ENCODE measurements around the gene USP22. TPM values are rescaled to one million over a fixed set of nuclear protein-coding genes. Genes with fewer than 3 reads are reported as not detected.

Gene USP22
- total and polyA plus RNA-seq, 8 donors = 28.1 to 394 (median 161) TPM

GRCh38 chr17:20997711-20998570 lies 44.9 kb downstream of the USP22 start:
- WGBS, 5 donors = 69 to 84% (median 79%) methylated on average over 12 to 22 of the region's 22 CpGs
- Histone ChIP-seq H3K4me3 (no peak overlapping the region), H3K36me3 (peaks cover 18 to 45% (median 40%) of the 10 kb centered on the region in 4 donors), H3K9me3 (no peaks in the 10 kb centered on the region), H3K27ac (no peak overlapping the region), H3K4me1 (peaks cover 29 to 70% (median 48%) of the 10 kb centered on the region in 4 donors), H3K27me3 (no peaks in the 10 kb centered on the region)
- DNase-seq = no peak
- intact Hi-C loops (cut with DNase I; ENCODE audit: low total_unique reads) = no loop called here
- TF ChIP-seq POLR2A (IDR thresholded peaks at IDR 0.05) (no peak), EP300 (IDR thresholded peaks at IDR 0.05) (no peak), POLR2AphosphoS5 (IDR thresholded peaks at IDR 0.05) (no peak)
- TF ChIP-seq, protein P1, sequence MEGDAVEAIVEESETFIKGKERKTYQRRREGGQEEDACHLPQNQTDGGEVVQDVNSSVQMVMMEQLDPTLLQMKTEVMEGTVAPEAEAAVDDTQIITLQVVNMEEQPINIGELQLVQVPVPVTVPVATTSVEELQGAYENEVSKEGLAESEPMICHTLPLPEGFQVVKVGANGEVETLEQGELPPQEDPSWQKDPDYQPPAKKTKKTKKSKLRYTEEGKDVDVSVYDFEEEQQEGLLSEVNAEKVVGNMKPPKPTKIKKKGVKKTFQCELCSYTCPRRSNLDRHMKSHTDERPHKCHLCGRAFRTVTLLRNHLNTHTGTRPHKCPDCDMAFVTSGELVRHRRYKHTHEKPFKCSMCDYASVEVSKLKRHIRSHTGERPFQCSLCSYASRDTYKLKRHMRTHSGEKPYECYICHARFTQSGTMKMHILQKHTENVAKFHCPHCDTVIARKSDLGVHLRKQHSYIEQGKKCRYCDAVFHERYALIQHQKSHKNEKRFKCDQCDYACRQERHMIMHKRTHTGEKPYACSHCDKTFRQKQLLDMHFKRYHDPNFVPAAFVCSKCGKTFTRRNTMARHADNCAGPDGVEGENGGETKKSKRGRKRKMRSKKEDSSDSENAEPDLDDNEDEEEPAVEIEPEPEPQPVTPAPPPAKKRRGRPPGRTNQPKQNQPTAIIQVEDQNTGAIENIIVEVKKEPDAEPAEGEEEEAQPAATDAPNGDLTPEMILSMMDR (IDR thresholded peaks at IDR 0.05) = no peak

- Histone ChIP-seq H3K36me3 (peaks cover 9 to 35% (median 30%) of the 10 kb centered on the region in 4 donors), H3K27me3 (no peaks in the 10 kb centered on the region), H3K4me3 (no peak overlapping the region), H3K9me3 (no peaks in the 10 kb centered on the region), H3K4me1 (peaks cover 24 to 67% (median 49%) of the 10 kb centered on the region in 4 donors), H3K27ac (no peak overlapping the region)
- WGBS, 5 donors = 65 to 81% (median 71%) methylated on average over 8 to 12 of the region's 12 CpGs
- DNase-seq = no peak
- no peak for TF ChIP-seq POLR2AphosphoS5 (IDR thresholded peaks at IDR 0.05)
- TF ChIP-seq EP300 (IDR thresholded peaks at IDR 0.05) = no peak
- TF ChIP-seq, protein P1 (IDR thresholded peaks at IDR 0.05) = no peak
- TF ChIP-seq POLR2A (IDR thresholded peaks at IDR 0.05) = no peak
- intact Hi-C loops (cut with DNase I; ENCODE audit: low total_unique reads) = no loop called here
Observed at GRCh38 chr17:20996724-20997615, 45.8 kb downstream of the USP22 start.

GRCh38 chr17:20995873-20996723 lies 46.7 kb downstream of the USP22 start:
- peaks cover under 1 to 27% (median 22%) of the 10 kb centered on the region in 4 donors for H3K36me3 ChIP-seq
- H3K27me3 ChIP-seq = no peaks in the 10 kb centered on the region
- peak overlapping the region in 1 of 5 donors; percentile 4 for H3K27ac ChIP-seq
- TF ChIP-seq EP300 (IDR thresholded peaks at IDR 0.05) = no peak
- TF ChIP-seq POLR2A (IDR thresholded peaks at IDR 0.05) = no peak
- no peak for TF ChIP-seq POLR2AphosphoS5 (IDR thresholded peaks at IDR 0.05)
- TF ChIP-seq, protein P1 (IDR thresholded peaks at IDR 0.05) = no peak
- intact Hi-C loops (cut with DNase I; ENCODE audit: low total_unique reads) = no loop called here
- DNase-seq = no peak
- 70 to 84% (median 79%) methylated on average over 11 to 12 of the region's 12 CpGs for WGBS, 5 donors
- H3K4me1 ChIP-seq = peaks cover 24 to 58% (median 42%) of the 10 kb centered on the region in 4 donors
- no peak overlapping the region for H3K4me3 ChIP-seq
- H3K9me3 ChIP-seq = no peaks in the 10 kb centered on the region

Data from stomach (tissue), 9 donors.